ENCODE data around the gene GCN1. TPM values are rescaled to one million over a fixed set of nuclear protein-coding genes. Genes with fewer than 3 reads are reported as not detected.
"Not testable (repeated sequence)": the region's sequence is repeated elsewhere in the genome, so short reads cannot be mapped to it uniquely, and the experiment has no call there.

The GCN1 gene
- total RNA-seq, 1 donor from 2014 or later, result 134 TPM

- H3K36me3 Mint-ChIP-seq, result no peaks in the 10 kb centered on the region
- peaks cover 63% of the 10 kb centered on the region for H3K4me1 Mint-ChIP-seq
- TF ChIP-seq CTCF (IDR thresholded peaks at IDR 0.05; ENCODE audit: unreplicated experiment), result no peak
- DNase-seq (ENCODE audit: low spot score in 2 of 2, unreplicated experiment in 2 of 2), result no peak
- no peak overlapping the region for H3K27ac Mint-ChIP-seq
- no peaks in the 10 kb centered on the region for H3K27me3 Mint-ChIP-seq (ENCODE audit: low read depth)
- no peak overlapping the region for H3K4me3 Mint-ChIP-seq
- H3K9me3 Mint-ChIP-seq, result no peaks in the 10 kb centered on the region
Measured at GRCh38 chr12:120239776-120240494, 45.4 kb upstream of the GCN1 start.

GRCh38 chr12:120238839-120239445 lies 44.4 kb upstream of the GCN1 start:
- no peak for TF ChIP-seq CTCF (IDR thresholded peaks at IDR 0.05; ENCODE audit: unreplicated experiment)
- no peak overlapping the region for H3K4me3 Mint-ChIP-seq
- DNase-seq (ENCODE audit: low spot score in 2 of 2, unreplicated experiment in 2 of 2), result no peak
- H3K36me3 Mint-ChIP-seq, result no peaks in the 10 kb centered on the region
- H3K4me1 Mint-ChIP-seq, result peaks cover 70% of the 10 kb centered on the region
- peak overlapping the region; percentile 19 for H3K27ac Mint-ChIP-seq
- H3K27me3 Mint-ChIP-seq (ENCODE audit: low read depth), result no peaks in the 10 kb centered on the region
- no peaks in the 10 kb centered on the region for H3K9me3 Mint-ChIP-seq

GRCh38 chr12:120238217-120238616 lies 43.7 kb upstream of the GCN1 start:
- no peak for DNase-seq (ENCODE audit: low spot score in 2 of 2, unreplicated experiment in 2 of 2)
- TF ChIP-seq CTCF (IDR thresholded peaks at IDR 0.05; ENCODE audit: unreplicated experiment), result no peak
- H3K27me3 Mint-ChIP-seq (ENCODE audit: low read depth), result no peaks in the 10 kb centered on the region
- H3K4me1 Mint-ChIP-seq, result peaks cover 72% of the 10 kb centered on the region
- peak overlapping the region; percentile 83 for H3K27ac Mint-ChIP-seq
- no peaks in the 10 kb centered on the region for H3K36me3 Mint-ChIP-seq
- no peak overlapping the region for H3K4me3 Mint-ChIP-seq
- H3K9me3 Mint-ChIP-seq, result no peaks in the 10 kb centered on the region

GRCh38 chr12:120237360-120238171 lies 43.1 kb upstream of the GCN1 start:
- no peak for DNase-seq (ENCODE audit: low spot score in 2 of 2, unreplicated experiment in 2 of 2)
- peaks cover 73% of the 10 kb centered on the region for H3K4me1 Mint-ChIP-seq
- H3K36me3 Mint-ChIP-seq, result no peaks in the 10 kb centered on the region
- H3K4me3 Mint-ChIP-seq, result no peak overlapping the region
- H3K27ac Mint-ChIP-seq, result peak overlapping the region; percentile 83
- no peaks in the 10 kb centered on the region for H3K27me3 Mint-ChIP-seq (ENCODE audit: low read depth)
- no peak for TF ChIP-seq CTCF (IDR thresholded peaks at IDR 0.05; ENCODE audit: unreplicated experiment)
- no peaks in the 10 kb centered on the region for H3K9me3 Mint-ChIP-seq

GRCh38 chr12:120236809-120237208 lies 42.3 kb upstream of the GCN1 start:
- peak overlapping the region; percentile 83 for H3K27ac Mint-ChIP-seq
- peaks cover 75% of the 10 kb centered on the region for H3K4me1 Mint-ChIP-seq
- not testable (repeated sequence) for DNase-seq (ENCODE audit: low spot score in 2 of 2, unreplicated experiment in 2 of 2); H3K27me3 Mint-ChIP-seq (ENCODE audit: low read depth); H3K36me3 Mint-ChIP-seq; H3K4me3 Mint-ChIP-seq; H3K9me3 Mint-ChIP-seq
